Kidney epithelial cell (primary cell): ENCODE measurements around the gene WFIKKN1. TPM values are rescaled to one million over a fixed set of nuclear protein-coding genes. Genes with fewer than 3 reads are reported as not detected.

Source experiments
- DNase-seq: peaks from one replicate; pipeline ENCODE4 v3.0.0-alpha.2; 2010; ENCODE audit warnings: low read depth
- H3K27me3 ChIP-seq: 2 replicates; pipeline ENCODE4 v1.6.0; 2011; ENCODE audit warnings: low read length; ENCODE audit not compliant: control insufficient read depth, insufficient read depth
- H3K36me3 ChIP-seq: 2 replicates; pipeline ENCODE4 v1.5.1; 2011; ENCODE audit warnings: low read length; ENCODE audit not compliant: control insufficient read depth, insufficient read depth
- H3K4me3 ChIP-seq: 2 replicates; pipeline ENCODE4 v1.5.1; 2011; ENCODE audit warnings: low read depth, mild to moderate bottlenecking, control low read depth, low read length
- CTCF ChIP-seq: IDR thresholded peaks from 2 replicates; pipeline ENCODE4 v1.5.1; 2011; ENCODE audit warnings: mild to moderate bottlenecking, moderate library complexity, low read length, control low read depth, inconsistent platforms; ENCODE audit not compliant: insufficient read depth, poor library complexity, severe bottlenecking
- total RNA-seq: library from RNA; depleted of rRNA; stranded (reverse); fragments of >200 nt; gene quantifications from 2 replicates; pipeline ENCODE4 v1.2.3, GENCODE V29; 2015

Gene WFIKKN1
- total RNA-seq, 1 donor from 2014 or later = 0.08 TPM

GRCh38 chr16:622920-623280, 7.9 kb upstream of the WFIKKN1 start:
- H3K36me3 ChIP-seq = peaks cover 2% of the 10 kb centered on the region
- H3K27me3 ChIP-seq = no peaks in the 10 kb centered on the region
- H3K4me3 ChIP-seq = no peak overlapping the region
- no peak for TF ChIP-seq CTCF
- no peak for DNase-seq

GRCh38 chr16:624526-625070, 6.2 kb upstream of the WFIKKN1 start:
- DNase-seq = no peak
- Histone ChIP-seq H3K36me3 (peaks cover 2% of the 10 kb centered on the region), H3K4me3 (no peak overlapping the region), H3K27me3 (no peaks in the 10 kb centered on the region)
- no peak for TF ChIP-seq CTCF

- no peak for DNase-seq
- H3K27me3 ChIP-seq = no peaks in the 10 kb centered on the region
- H3K36me3 ChIP-seq = peaks cover 2% of the 10 kb centered on the region
- H3K4me3 ChIP-seq = no peak overlapping the region
- TF ChIP-seq CTCF = no peak
These were observed 5.4 kb upstream of the WFIKKN1 start for GRCh38 chr16:625117-625976.

GRCh38 chr16:625977-626765, 4.6 kb upstream of the WFIKKN1 start:
- Histone ChIP-seq H3K27me3 (peaks cover 3% of the 10 kb centered on the region), H3K36me3 (peaks cover 2% of the 10 kb centered on the region), H3K4me3 (no peak overlapping the region)
- TF ChIP-seq CTCF = no peak
- DNase-seq = no peak

GRCh38 chr16:626787-627453, 3.9 kb upstream of the WFIKKN1 start:
- H3K4me3 ChIP-seq = no peak overlapping the region
- DNase-seq = peak; percentile 85
- TF ChIP-seq CTCF = no peak
- H3K36me3 ChIP-seq = peaks cover 2% of the 10 kb centered on the region
- H3K27me3 ChIP-seq = peaks cover 4% of the 10 kb centered on the region
